Astrocyte (in vitro differentiated cells and primary cell): Measurements from ENCODE around the gene CAMKMT. TPM values are rescaled to one million over a fixed set of nuclear protein-coding genes. Genes with fewer than 3 reads are reported as not detected.
A peak's percentile ranks its signal among the peaks of the same experiment; 100 is the strongest.

Source experiments
- DNase-seq: peaks from one replicate; pipeline ENCODE4 v3.0.0-alpha.2; 2010; ENCODE audit warnings: low read depth
- FAIRE-seq: peaks from 2 replicates; lab custom pipeline; 2011; peaks lifted over from hg19 to GRCh38; lab: Jason Lieb, UNC
- H2AFZ ChIP-seq: 2 replicates; pipeline ENCODE4 v1.6.0; 2012; ENCODE audit warnings: low read depth, low read length, inconsistent platforms
- H3K27ac ChIP-seq: 2 replicates; pipeline ENCODE4 v1.5.1; 2011; ENCODE audit warnings: low read depth, low read length, inconsistent platforms
- H3K27me3 ChIP-seq: 2 replicates; pipeline ENCODE4 v1.6.0; 2011; ENCODE audit warnings: low read length, inconsistent platforms; ENCODE audit not compliant: insufficient read depth
- H3K36me3 ChIP-seq: 2 replicates; pipeline ENCODE4 v1.5.1; 2011; ENCODE audit warnings: low read length, inconsistent platforms; ENCODE audit not compliant: insufficient read depth
- H3K4me1 ChIP-seq: 2 replicates; pipeline ENCODE4 v1.5.1; 2011; ENCODE audit warnings: low read length, inconsistent platforms; ENCODE audit not compliant: insufficient read depth
- H3K4me2 ChIP-seq: 2 replicates; pipeline ENCODE4 v1.6.0; 2012; ENCODE audit warnings: low read length, inconsistent platforms
- H3K4me3 ChIP-seq: 2 replicates; pipeline ENCODE4 v1.5.1; 2011; ENCODE audit warnings: low read depth, mild to moderate bottlenecking, low read length, inconsistent platforms; ENCODE audit not compliant: insufficient read depth
- H3K79me2 ChIP-seq: 2 replicates; pipeline ENCODE4 v1.6.0; 2012; ENCODE audit warnings: mild to moderate bottlenecking, low read length, inconsistent platforms; ENCODE audit not compliant: insufficient read depth
- H3K9ac ChIP-seq: 2 replicates; pipeline ENCODE4 v1.6.0; 2012; ENCODE audit warnings: mild to moderate bottlenecking, low read length, inconsistent platforms
- H3K9me3 ChIP-seq: 2 replicates; pipeline ENCODE4 v1.5.1; 2012; ENCODE audit warnings: low read depth, mild to moderate bottlenecking, low read length, inconsistent platforms; ENCODE audit not compliant: insufficient read depth
- H4K20me1 ChIP-seq: 2 replicates; pipeline ENCODE4 v1.6.0; 2012; ENCODE audit warnings: low read length, inconsistent platforms; ENCODE audit not compliant: insufficient read depth
- H3K27ac Mint-ChIP-seq: one replicate; pipeline ENCODE4 v1.8.0; 2021; ENCODE audit warnings: mild to moderate bottlenecking, mixed read lengths; ENCODE audit not compliant: unreplicated experiment
- H3K27me3 Mint-ChIP-seq: one replicate; pipeline ENCODE4 v1.8.0; 2021; ENCODE audit warnings: low read depth, mixed read lengths; ENCODE audit not compliant: unreplicated experiment
- H3K36me3 Mint-ChIP-seq: one replicate; pipeline ENCODE4 v1.8.0; 2021; ENCODE audit warnings: low read depth, mixed read lengths; ENCODE audit not compliant: unreplicated experiment
- H3K4me1 Mint-ChIP-seq: one replicate; pipeline ENCODE4 v1.8.0; 2021; ENCODE audit warnings: low read depth, mixed read lengths; ENCODE audit not compliant: unreplicated experiment
- H3K4me3 Mint-ChIP-seq: one replicate; pipeline ENCODE4 v1.8.0; 2021; ENCODE audit warnings: mild to moderate bottlenecking, moderate library complexity, mixed read lengths; ENCODE audit not compliant: unreplicated experiment
- H3K9me3 Mint-ChIP-seq: one replicate; pipeline ENCODE4 v1.8.0; 2021; ENCODE audit warnings: mild to moderate bottlenecking, mixed read lengths; ENCODE audit not compliant: unreplicated experiment
- EZH2 ChIP-seq: IDR thresholded peaks from 2 replicates; pipeline ENCODE4 v1.6.1; 2012; ENCODE audit warnings: mild to moderate bottlenecking, low read length, inconsistent platforms; ENCODE audit not compliant: insufficient read depth
- total RNA-seq: library from RNA; stranded (reverse); gene quantifications from 2 replicates; pipeline ENCODE4 v1.2.1, GENCODE V29; 2021
- TF ChIP-seq, protein P1 (sequence below): IDR thresholded peaks from 2 replicates; pipeline ENCODE4 v1.5.1; 2011; ENCODE audit warnings: low read depth, mild to moderate bottlenecking, inconsistent platforms, low read length, moderate library complexity; ENCODE audit not compliant: insufficient read depth

The CAMKMT gene
- total RNA-seq, 1 donor from 2014 or later: 9.3 TPM

DNA sequence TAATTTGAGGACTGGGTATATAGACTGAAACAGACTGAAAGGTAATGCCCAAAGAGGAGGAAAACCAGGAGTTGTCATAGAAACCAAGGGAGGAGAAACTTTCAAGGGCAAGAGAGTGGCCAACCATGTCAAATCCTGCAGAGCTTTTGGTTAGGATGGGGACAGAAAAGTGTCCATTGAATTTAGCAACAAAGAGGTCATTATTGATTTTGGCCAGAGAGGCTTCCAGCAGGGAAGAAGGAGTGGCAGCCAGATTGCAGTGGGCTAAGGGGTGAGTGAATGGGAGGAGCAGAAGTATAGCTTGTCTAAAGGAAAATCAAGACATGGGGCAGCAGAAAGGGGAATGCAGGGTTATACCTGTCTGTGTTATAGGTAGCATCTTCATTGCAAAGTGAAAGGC, 194.0 kb downstream of the CAMKMT start:
- Histone ChIP-seq H3K79me2 (no peaks in the 10 kb centered on the region), H3K4me2 (no peak overlapping the region), H3K27ac (no peak overlapping the region), H4K20me1 (no peaks in the 10 kb centered on the region), H2AFZ (no peak overlapping the region), H3K4me1 (peaks cover 10% of the 10 kb centered on the region), H3K9ac (no peak overlapping the region), H3K36me3 (no peaks in the 10 kb centered on the region), H3K4me3 (no peak overlapping the region), H3K9me3 (no peaks in the 10 kb centered on the region), H3K27me3 (no peaks in the 10 kb centered on the region)
- Mint-ChIP-seq H3K4me3 (no peak overlapping the region), H3K27ac (no peak overlapping the region), H3K36me3 (no peaks in the 10 kb centered on the region), H3K27me3 (no peaks in the 10 kb centered on the region), H3K4me1 (peaks cover 2% of the 10 kb centered on the region), H3K9me3 (no peaks in the 10 kb centered on the region)
- FAIRE-seq (no peak), DNase-seq (no peak)
- TF ChIP-seq, protein P1, sequence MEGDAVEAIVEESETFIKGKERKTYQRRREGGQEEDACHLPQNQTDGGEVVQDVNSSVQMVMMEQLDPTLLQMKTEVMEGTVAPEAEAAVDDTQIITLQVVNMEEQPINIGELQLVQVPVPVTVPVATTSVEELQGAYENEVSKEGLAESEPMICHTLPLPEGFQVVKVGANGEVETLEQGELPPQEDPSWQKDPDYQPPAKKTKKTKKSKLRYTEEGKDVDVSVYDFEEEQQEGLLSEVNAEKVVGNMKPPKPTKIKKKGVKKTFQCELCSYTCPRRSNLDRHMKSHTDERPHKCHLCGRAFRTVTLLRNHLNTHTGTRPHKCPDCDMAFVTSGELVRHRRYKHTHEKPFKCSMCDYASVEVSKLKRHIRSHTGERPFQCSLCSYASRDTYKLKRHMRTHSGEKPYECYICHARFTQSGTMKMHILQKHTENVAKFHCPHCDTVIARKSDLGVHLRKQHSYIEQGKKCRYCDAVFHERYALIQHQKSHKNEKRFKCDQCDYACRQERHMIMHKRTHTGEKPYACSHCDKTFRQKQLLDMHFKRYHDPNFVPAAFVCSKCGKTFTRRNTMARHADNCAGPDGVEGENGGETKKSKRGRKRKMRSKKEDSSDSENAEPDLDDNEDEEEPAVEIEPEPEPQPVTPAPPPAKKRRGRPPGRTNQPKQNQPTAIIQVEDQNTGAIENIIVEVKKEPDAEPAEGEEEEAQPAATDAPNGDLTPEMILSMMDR: no peak
- TF ChIP-seq EZH2: no peak

DNA sequence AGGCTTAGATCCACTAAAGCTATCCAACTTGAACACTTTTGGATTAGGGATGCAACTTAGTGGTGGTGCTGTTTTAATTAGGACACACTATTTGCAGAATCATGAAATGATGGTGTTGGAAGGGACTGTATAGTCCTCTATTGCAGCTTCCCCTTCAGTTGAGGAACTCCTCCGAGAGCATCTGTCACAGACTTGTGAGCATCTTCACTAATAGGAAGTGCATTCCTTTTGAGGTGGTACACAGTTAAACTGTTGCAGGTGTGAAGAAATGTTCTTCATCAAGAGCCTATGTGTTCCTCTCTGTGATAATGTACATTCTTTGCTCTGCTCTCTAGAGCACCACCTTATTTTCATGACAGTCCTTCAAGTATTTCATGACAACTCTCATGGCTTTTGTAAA, 197.4 kb downstream of the CAMKMT start:
- no peak overlapping the region for H2AFZ ChIP-seq
- H3K79me2 ChIP-seq: no peaks in the 10 kb centered on the region
- DNase-seq (no peak), FAIRE-seq (no peak)
- no peak overlapping the region for H3K9ac ChIP-seq
- no peaks in the 10 kb centered on the region for H4K20me1 ChIP-seq
- Mint-ChIP-seq H3K27me3 (no peaks in the 10 kb centered on the region), H3K36me3 (no peaks in the 10 kb centered on the region), H3K9me3 (no peaks in the 10 kb centered on the region), H3K27ac (no peak overlapping the region), H3K4me1 (peaks cover 7% of the 10 kb centered on the region), H3K4me3 (no peak overlapping the region)
- H3K36me3 ChIP-seq: no peaks in the 10 kb centered on the region
- H3K27ac ChIP-seq: no peak overlapping the region
- TF ChIP-seq EZH2: no peak
- TF ChIP-seq, protein P1: no peak
- no peaks in the 10 kb centered on the region for H3K4me1 ChIP-seq
- H3K27me3 ChIP-seq: no peaks in the 10 kb centered on the region
- H3K9me3 ChIP-seq: no peaks in the 10 kb centered on the region
- no peak overlapping the region for H3K4me3 ChIP-seq
- no peak overlapping the region for H3K4me2 ChIP-seq

DNA sequence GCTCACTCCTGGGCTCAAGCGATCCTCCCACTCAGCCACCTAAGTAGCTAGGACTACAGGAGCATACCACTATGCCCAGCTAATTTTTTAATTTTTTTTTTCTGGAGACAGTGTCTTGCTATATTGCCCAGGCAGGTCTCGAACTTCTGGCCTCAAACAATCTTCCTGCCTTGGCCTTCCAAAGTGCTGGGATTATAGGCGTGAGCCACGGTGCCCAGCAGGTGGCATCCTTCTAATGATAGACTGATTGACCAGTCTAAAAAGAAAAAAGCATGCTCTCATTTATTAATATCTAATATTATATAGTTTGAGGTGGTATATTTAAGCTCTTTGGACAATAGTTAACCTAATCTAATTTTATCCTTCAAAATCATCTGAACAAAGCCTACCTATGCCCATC, 198.6 kb downstream of the CAMKMT start:
- no peaks in the 10 kb centered on the region for H3K9me3 Mint-ChIP-seq
- no peaks in the 10 kb centered on the region for H3K27me3 Mint-ChIP-seq

More for the DNA sequence above, 198.6 kb downstream of the CAMKMT start:
- Histone ChIP-seq H3K4me1 (no peaks in the 10 kb centered on the region), H3K4me2 (no peak overlapping the region), H3K9ac (no peak overlapping the region), H2AFZ (no peak overlapping the region), H3K27ac (no peak overlapping the region), H3K36me3 (no peaks in the 10 kb centered on the region), H3K79me2 (no peaks in the 10 kb centered on the region), H3K4me3 (no peak overlapping the region), H3K27me3 (no peaks in the 10 kb centered on the region), H3K9me3 (no peaks in the 10 kb centered on the region), H4K20me1 (no peaks in the 10 kb centered on the region)
- peaks cover 7% of the 10 kb centered on the region for H3K4me1 Mint-ChIP-seq
- DNase-seq (no peak), FAIRE-seq (no peak)
- no peaks in the 10 kb centered on the region for H3K36me3 Mint-ChIP-seq
- H3K27ac Mint-ChIP-seq: no peak overlapping the region
- TF ChIP-seq, protein P1: peak; percentile 5
- no peak for TF ChIP-seq EZH2
- H3K4me3 Mint-ChIP-seq: no peak overlapping the region
